GM21515 (cell line): Measurements from ENCODE around the gene SLC7A11.
"Not testable (repeated sequence)": the region's sequence is repeated elsewhere in the genome, so short reads cannot be mapped to it uniquely, and the experiment has no call there.

Experiments used
- ATAC-seq: cut with Tn5 transposase; IDR thresholded peaks from one replicate; pipeline ENCODE4 v1.9.1; 2021; ENCODE audit not compliant: unreplicated experiment

The SLC7A11 gene

DNA sequence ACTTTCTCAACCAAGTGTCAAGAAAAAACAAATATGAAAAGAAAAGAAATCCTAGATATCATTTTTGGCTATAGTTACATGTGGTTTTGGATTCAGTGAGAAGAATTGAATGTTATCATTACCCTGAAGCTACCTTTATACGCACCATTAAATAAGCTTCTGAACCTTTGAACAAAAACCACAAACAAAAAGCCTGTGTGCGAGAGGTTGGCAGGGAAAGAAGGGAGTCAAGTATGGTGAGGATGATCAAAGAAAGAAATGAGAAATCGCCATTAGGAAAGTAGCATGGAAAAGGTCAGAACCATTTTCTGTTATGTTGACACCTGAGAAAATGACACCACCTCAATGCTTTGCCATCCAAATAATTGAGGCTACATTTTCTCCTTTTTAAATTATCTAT lies 1.2 kb upstream of the SLC7A11 start:
- no peak for ATAC-seq

DNA sequence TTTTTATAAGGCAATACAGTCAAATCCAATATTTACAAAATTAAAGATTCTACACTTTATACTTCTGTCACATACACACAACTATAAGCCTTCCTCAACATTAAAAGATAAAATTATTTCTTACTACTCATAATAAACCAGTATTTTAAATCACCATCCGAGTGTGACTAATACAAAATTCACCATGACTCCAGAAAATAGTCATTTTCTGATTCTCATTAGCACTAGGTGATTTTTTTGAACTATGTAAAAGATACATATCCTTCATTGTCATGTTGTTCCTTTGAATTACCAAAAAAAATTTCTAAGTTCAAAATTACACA lies 646 bp upstream of the SLC7A11 start:
- ATAC-seq = no peak

DNA sequence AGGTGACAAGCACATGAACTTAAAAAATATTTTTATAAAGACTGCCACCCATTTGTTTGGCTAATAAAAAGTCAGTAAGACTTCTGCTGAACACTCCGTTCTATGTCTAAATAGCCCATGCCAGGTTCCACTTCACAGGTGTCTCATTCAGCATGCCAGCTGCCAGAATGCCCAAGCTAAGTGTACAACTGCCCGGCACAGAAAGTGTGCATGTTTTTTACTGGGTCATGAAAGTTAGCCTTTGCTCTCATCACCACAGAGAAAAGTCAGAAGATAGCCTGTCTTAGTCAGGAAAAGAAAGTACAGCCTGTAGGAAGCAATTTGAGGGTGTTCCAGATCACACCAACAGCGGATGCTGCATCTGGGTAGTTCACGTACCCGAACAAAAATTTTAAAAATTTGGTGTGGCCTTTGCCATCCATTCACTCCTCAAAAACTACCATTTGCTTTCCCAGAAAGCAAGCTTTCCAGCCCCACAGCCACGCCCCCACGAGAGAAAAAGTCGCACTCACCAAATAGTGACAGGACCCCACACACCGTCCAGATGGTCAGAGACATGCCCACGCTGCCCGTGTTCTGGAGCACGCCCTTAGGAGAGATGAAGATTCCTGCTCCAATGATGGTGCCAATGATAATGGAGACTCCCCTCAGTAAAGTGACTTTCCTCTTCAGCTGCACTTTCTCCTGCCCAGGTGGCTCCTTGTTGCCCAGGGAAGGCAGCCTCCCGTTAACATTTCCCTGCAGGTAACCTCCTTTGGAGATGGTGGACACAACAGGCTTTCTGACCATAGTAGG lies 671 bp downstream of the SLC7A11 start:
- ATAC-seq = peak; percentile 2

DNA sequence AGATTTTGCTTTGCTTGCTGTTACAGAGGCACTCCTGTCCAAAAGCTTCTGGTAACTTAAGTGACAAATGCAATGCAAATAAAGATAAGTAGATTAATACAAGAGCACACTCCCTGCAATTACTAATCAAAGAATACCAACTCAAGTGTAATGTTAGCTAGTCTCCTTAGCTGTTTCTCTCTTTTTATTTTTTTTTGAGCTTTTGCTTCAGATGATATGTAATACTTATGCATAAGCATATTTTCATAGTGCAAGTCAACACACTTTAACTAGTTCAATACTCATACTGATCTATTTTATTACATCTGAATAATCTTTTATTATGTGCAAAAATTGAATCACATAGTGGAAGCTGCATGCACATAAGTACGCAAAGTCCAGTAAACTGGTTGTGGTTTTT lies 2.7 kb downstream of the SLC7A11 start:
- ATAC-seq = no peak

DNA sequence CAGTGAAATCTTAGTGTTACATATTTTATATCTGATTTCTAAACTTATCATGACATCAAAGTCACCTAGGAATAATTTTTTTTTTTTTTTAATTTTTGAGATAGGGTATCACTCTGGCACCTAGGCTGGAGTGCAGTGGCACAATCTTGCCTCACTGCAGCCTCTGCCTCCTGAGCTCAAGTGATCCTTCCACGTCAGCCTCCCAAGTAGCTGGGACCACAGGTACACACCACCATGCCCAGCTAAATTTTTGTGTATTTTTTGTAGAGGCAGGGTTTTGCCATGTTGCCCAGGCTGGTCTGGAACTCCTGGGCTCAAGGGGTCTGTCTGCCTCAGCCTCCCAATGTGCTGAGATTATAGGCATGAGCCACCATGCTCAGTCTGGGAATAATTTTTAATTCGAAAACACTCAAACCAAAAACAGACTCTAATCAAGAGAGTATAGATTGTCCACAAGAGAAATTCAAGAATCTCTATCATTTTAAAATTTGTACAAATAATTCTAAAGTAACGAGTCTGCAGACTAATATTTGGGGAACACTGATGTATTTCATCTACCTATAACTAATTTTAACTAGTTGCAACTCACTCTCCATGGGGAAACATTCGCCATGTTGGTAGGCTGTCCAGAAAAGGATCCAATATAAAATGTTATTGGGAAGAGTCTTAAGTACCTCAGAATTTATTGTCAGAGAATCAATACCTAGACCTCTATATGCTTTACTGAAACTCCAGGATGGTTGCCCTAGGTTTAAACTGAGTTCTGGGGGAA lies 3.4 kb downstream of the SLC7A11 start:
- ATAC-seq = no peak

GRCh38 chr4:138237132-138237531 lies 5.0 kb downstream of the SLC7A11 start:
- not testable (repeated sequence) for ATAC-seq

DNA sequence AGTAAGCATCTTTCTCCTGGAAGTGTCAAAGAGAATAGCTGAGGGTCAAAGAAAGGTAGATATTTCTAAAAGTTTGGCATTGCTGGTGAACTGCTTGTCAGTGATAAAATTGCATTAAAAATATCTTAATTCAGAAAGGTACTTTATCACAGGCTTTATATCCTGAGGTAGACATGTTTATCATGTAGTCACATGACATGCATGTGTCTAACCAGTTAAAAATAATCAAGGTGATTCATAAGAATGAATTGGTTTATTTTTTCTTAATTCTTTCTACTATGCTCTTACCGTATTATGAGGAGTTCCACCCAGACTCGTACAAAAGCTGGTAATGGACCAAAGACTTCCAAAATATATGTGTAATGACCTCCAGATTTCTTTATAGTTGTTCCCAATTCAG lies 6.1 kb downstream of the SLC7A11 start:
- no peak for ATAC-seq

DNA sequence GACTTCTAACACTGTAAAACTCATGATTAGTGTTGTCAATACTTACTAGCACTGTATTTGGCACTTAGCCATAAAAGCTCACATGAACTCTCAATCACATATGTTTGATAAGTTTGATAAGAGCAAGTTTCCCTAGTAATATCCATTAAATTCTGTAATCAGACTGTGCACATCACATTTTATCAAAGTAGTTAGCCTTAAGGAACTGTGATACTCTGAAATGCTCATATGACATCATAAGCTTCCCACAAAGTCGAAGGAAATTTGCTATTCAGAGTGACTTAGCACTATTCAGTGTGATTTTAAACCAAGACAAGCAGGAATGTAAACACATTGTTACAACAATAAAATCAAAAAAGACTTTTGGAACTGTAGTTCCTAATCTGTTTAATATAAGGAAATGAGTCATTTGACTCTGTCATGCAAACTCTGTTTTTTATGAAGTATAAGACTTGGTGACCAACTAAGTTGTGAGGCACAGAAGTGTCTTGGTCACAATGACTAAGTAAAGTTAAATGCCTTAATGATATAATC lies 6.7 kb downstream of the SLC7A11 start:
- no peak for ATAC-seq

- no peak for ATAC-seq
These were observed 7.9 kb downstream of the SLC7A11 start for GRCh38 chr4:138234248-138234647.

DNA sequence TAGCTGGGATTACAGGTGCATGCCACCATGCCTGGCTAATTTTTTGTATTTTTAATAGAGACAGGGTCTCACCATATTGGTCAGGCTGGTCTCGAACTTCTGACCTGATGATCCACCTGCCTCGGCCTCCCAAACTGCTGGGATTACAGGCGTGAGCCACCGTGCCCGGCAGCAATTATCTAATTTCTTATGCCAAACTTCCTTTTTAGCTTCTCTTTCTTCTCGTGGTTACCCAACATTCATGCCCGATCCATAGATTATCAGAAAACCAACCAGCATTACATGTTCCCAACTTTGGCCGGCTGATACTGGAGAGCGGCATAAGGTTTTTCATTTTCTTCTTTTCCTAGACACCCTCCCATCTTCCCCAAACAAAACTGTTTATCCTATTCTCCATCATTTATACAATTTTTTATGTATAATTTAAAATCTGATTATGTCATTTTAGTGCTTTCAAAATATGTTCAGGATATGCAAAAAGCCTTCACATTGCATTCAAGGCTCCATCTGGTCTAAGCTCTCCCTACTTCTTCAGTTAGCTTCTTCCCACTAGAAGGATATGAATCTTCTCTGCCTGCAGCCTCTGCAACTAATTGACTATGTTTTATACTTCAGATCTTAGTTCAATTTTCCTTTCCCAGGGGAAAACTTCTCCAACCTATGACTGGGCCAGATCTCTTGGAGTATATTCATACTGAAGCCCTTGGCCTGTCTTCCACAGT lies 8.7 kb downstream of the SLC7A11 start:
- no peak for ATAC-seq

GRCh38 chr4:138232364-138232763 lies 9.8 kb downstream of the SLC7A11 start:
- no peak for ATAC-seq

GRCh38 chr4:138230048-138230447 lies 12.1 kb downstream of the SLC7A11 start:
- no peak for ATAC-seq

DNA sequence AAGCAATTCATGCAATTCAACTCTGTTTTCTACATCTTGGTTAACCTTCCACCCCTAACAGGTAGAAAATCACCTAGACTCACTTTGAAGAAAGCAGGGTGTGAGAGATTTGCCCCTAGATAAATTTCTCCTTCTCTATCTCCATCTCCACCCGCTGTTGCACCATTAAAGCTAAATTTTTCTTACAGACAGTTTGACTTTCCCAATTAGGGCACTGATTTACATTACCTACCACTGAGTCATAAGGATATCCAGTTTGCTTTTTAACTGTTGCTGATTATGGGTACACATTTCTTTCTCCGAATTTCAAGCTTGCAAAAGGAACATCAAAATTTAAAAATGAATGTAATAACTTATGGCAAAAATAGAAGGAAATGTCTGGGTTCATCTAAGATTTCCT lies 13.0 kb downstream of the SLC7A11 start:
- no peak for ATAC-seq

GRCh38 chr4:138226351-138226750 lies 15.8 kb downstream of the SLC7A11 start:
- no peak for ATAC-seq

- ATAC-seq = no peak
These were observed 16.7 kb downstream of the SLC7A11 start for GRCh38 chr4:138225477-138225876.

- no peak for ATAC-seq
These were observed 17.5 kb downstream of the SLC7A11 start for GRCh38 chr4:138224614-138225013.

- ATAC-seq = no peak
These were observed 18.8 kb downstream of the SLC7A11 start for GRCh38 chr4:138223231-138223910.

DNA sequence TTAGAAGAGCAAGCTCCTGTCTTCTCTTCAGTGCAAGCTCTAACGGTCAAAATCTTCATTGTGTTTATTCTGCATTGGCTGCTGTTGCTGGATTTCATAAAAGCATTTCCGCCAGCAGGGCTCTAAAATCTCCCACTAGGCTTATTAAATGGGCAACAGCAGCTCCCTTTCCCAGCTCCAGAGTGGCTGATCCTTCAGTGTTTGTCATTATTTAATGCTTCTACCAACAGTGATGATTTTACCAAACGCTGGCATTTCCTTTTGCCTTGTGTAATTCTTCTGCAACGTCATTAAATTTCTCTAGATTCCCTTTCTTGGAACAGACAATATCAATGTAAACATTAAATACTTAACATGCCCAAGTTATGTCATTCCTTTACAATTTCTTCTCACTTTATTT lies 20.1 kb downstream of the SLC7A11 start:
- ATAC-seq = no peak

- no peak for ATAC-seq
These were observed 23.2 kb downstream of the SLC7A11 start for GRCh38 chr4:138218976-138219375.

DNA sequence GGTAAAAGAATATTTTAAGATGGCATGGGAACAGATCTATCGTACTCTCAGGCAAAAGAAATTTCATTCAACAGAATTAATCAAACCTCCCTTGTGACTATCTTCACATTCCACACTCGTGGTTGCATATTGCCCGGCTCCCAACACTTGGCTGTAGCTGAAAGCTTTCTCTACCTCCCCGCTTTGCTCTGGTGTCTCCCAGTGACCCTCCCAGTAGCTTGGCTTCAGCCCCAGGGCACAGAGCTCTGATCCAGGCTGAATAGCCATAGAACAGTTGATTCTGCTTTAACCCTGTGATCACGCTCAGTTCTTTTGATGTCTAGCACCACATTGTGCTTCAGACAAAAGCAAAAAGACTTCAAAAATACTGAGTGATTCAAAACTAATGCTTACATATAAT lies 24.6 kb downstream of the SLC7A11 start:
- no peak for ATAC-seq

- no peak for ATAC-seq
These were observed 25.8 kb downstream of the SLC7A11 start for GRCh38 chr4:138216272-138216867.
